ENCODE measurements around the gene MCTP2.

- TF ChIP-seq CBFB (CRISPR knock-in tag; IDR thresholded peaks at IDR 0.05) = no peak
- no peak for TF ChIP-seq SNAPC5 (CRISPR knock-in tag; IDR thresholded peaks at IDR 0.05; ENCODE audit: borderline replicate concordance)
- no peak for TF ChIP-seq MAFK (conservative IDR thresholded peaks at IDR 0.05 in 1 of 2, IDR thresholded peaks at IDR 0.05 in 1 of 2; ENCODE audit: low read length in 2 of 2)
- no peak for TF ChIP-seq CTCF (CRISPR knock-in tag; IDR thresholded peaks at IDR 0.05)
- TF ChIP-seq POLR2AphosphoS5 (IDR thresholded peaks at IDR 0.05; ENCODE audit: low read depth, low read length) = no peak
- no peak for TF ChIP-seq ZNF263 (CRISPR knock-in tag; IDR thresholded peaks at IDR 0.05)
- TF ChIP-seq ZMYM2 (CRISPR knock-in tag; IDR thresholded peaks at IDR 0.05) = no peak
- TF ChIP-seq SP2 (CRISPR knock-in tag; IDR thresholded peaks at IDR 0.05) = no peak
- no peak for TF ChIP-seq TAF1 (CRISPR knock-in tag; IDR thresholded peaks at IDR 0.05)
- no peak for TF ChIP-seq ZNF580 (CRISPR knock-in tag; IDR thresholded peaks at IDR 0.05; ENCODE audit: borderline replicate concordance, low read depth)
- no peak for TF ChIP-seq ZNF644 (CRISPR knock-in tag; IDR thresholded peaks at IDR 0.05; ENCODE audit: low read depth)
- TF ChIP-seq JUND (CRISPR knock-in tag; IDR thresholded peaks at IDR 0.05) = no peak
These were observed 223.9 kb downstream of the MCTP2 start for GRCh38 chr15:94455297-94455696.

Measured in HepG2 (cell line).